GM21423 (cell line): Measurements from ENCODE around the gene RIMS4.
"Not testable (repeated sequence)": the region's sequence is repeated elsewhere in the genome, so short reads cannot be mapped to it uniquely, and the experiment has no call there.

Experiments used
- ATAC-seq: cut with Tn5 transposase; IDR thresholded peaks from one replicate; pipeline ENCODE4 v1.9.1; 2021; ENCODE audit warnings: mild to moderate bottlenecking, moderate library complexity; ENCODE audit not compliant: unreplicated experiment

The RIMS4 gene

GRCh38 chr20:44765701-44766347 is 44.5 kb downstream of the RIMS4 start:
- ATAC-seq = no peak

GRCh38 chr20:44765091-44765490 is 45.3 kb downstream of the RIMS4 start:
- ATAC-seq = no peak

GRCh38 chr20:44763798-44764197 is 46.5 kb downstream of the RIMS4 start:
- not testable (repeated sequence) for ATAC-seq

- no peak for ATAC-seq
Measured at GRCh38 chr20:44762466-44763140, 47.7 kb downstream of the RIMS4 start.

- no peak for ATAC-seq
Measured at GRCh38 chr20:44761423-44761822, 48.9 kb downstream of the RIMS4 start.

GRCh38 chr20:44759595-44759994 is 50.8 kb downstream of the RIMS4 start:
- ATAC-seq = no peak

GRCh38 chr20:44758247-44759101 is 51.9 kb downstream of the RIMS4 start:
- ATAC-seq = no peak

- no peak for ATAC-seq
Measured at GRCh38 chr20:44756956-44757355, 53.4 kb downstream of the RIMS4 start.

- no peak for ATAC-seq
Measured at GRCh38 chr20:44756011-44756688, 54.2 kb downstream of the RIMS4 start.

- ATAC-seq = no peak
Measured at GRCh38 chr20:44754554-44754953, 55.8 kb downstream of the RIMS4 start.

GRCh38 chr20:44752099-44752931 is 58.0 kb downstream of the RIMS4 start:
- ATAC-seq = no peak

- no peak for ATAC-seq
Measured at GRCh38 chr20:44750081-44750805, 60.1 kb downstream of the RIMS4 start.

- no peak for ATAC-seq
Measured at GRCh38 chr20:44748005-44748370, 62.4 kb downstream of the RIMS4 start.

- ATAC-seq = no peak
Measured at GRCh38 chr20:44747166-44748004, 63.0 kb downstream of the RIMS4 start.

GRCh38 chr20:44746367-44747165 is 63.8 kb downstream of the RIMS4 start:
- ATAC-seq = no peak

- ATAC-seq = no peak
Measured at GRCh38 chr20:44745598-44746366, 64.6 kb downstream of the RIMS4 start, which contains the start of gene KCNK15. Gene KCNK15, plus strand, starts transcription at chr20:44745865. Its CDS starts 46 bp downstream, at chr20:44745911.

GRCh38 chr20:44745122-44745597 is 65.2 kb downstream of the RIMS4 start:
- no peak for ATAC-seq
